ENCODE results near the gene NOSIP.

The NOSIP gene

DNA sequence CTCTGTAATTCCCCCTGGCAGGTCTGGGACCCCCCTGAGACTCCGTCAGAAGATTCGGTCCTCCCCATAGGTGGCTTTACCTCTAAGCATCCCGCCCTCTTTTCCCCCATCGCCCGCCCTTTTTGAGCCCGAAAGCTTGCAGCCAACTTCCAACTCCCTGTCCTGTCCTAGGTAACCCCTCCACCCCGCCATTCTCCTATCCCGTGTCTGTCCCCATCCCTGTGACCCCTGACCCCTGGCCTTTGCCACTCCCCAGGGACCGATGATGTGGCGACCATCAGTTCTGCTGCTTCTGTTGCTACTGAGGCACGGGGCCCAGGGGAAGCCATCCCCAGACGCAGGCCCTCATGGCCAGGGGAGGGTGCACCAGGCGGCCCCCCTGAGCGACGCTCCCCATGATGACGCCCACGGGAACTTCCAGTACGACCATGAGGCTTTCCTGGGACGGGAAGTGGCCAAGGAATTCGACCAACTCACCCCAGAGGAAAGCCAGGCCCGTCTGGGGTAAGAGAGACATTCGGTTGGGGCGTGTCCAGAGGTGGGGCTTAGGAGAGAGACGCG, 52.1 kb downstream of the NOSIP start:
- H3K4me3 ChIP-seq (ENCODE audit: low read depth, low read length, poor library complexity, severe bottlenecking), result no peak overlapping the region
- no peaks in the 10 kb centered on the region for H3K9me2 ChIP-seq (ENCODE audit: low read depth, low read length)
- no peaks in the 10 kb centered on the region for H4K20me1 ChIP-seq (ENCODE audit: insufficient read depth, low read length)
- H3K4me2 ChIP-seq (ENCODE audit: low read length), result no peak overlapping the region
- H3F3A ChIP-seq (ENCODE audit: insufficient read depth, low read length), result no peaks in the 10 kb centered on the region
- no peaks in the 10 kb centered on the region for H3K9me3 ChIP-seq (ENCODE audit: low read length)
- no peak overlapping the region for H2AFZ ChIP-seq (ENCODE audit: low read length)
- no peaks in the 10 kb centered on the region; the same call in 1 of the 2 replicates for H3K27me3 ChIP-seq (ENCODE audit: insufficient read depth, low read length)
- no peak overlapping the region for H3K9ac ChIP-seq (ENCODE audit: low read length)
- H3K4me1 ChIP-seq (ENCODE audit: insufficient read depth, low read length, severe bottlenecking), result peaks cover 4% of the 10 kb centered on the region
- no peak overlapping the region for H3K27ac ChIP-seq (ENCODE audit: low read depth, low read length, poor library complexity, severe bottlenecking)
- H3K36me3 ChIP-seq (ENCODE audit: insufficient read depth, low read length), result no peaks in the 10 kb centered on the region
- no peaks in the 10 kb centered on the region for H3K79me2 ChIP-seq (ENCODE audit: insufficient read depth, low read length)
- TF ChIP-seq EZH2 (IDR thresholded peaks at IDR 0.05; ENCODE audit: borderline replicate concordance, low read length), result no peak
- TF ChIP-seq, protein P1, sequence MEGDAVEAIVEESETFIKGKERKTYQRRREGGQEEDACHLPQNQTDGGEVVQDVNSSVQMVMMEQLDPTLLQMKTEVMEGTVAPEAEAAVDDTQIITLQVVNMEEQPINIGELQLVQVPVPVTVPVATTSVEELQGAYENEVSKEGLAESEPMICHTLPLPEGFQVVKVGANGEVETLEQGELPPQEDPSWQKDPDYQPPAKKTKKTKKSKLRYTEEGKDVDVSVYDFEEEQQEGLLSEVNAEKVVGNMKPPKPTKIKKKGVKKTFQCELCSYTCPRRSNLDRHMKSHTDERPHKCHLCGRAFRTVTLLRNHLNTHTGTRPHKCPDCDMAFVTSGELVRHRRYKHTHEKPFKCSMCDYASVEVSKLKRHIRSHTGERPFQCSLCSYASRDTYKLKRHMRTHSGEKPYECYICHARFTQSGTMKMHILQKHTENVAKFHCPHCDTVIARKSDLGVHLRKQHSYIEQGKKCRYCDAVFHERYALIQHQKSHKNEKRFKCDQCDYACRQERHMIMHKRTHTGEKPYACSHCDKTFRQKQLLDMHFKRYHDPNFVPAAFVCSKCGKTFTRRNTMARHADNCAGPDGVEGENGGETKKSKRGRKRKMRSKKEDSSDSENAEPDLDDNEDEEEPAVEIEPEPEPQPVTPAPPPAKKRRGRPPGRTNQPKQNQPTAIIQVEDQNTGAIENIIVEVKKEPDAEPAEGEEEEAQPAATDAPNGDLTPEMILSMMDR (IDR thresholded peaks at IDR 0.05; ENCODE audit: low read length), result no peak

DNA sequence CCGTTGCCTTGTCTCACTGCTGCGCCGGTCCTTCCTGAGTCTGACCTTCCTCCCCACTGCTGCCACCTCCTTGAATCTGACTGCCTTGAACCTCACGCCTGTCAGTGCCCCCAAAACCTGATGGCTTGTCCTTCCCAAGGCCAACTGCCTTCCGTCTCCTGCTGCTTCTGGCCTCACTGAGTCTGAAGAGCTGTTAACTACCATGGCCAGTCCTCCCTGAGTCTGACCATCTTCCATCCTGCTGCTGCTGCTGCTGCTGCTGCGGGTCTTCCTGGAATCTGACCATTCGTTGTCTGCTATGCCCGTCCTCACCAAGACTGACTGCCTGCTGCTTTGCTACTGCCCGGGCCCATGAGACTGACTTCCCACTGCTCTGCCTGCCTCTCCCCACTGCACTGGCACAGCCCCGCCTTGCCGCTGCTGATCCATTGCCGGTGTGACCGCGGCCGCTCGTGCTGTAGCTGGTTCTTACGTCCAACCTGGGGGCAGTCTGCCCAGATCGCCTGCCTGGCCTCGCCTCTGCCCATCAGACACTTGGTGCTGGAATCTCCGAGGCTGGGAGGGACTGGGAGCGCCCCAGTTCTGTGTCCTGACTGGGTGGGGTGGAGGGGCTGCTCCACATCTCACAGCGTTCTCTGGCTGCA, 55.4 kb downstream of the NOSIP start:
- Histone ChIP-seq H4K20me1 (ENCODE audit: insufficient read depth, low read length) (no peaks in the 10 kb centered on the region), H3K36me3 (ENCODE audit: insufficient read depth, low read length) (no peaks in the 10 kb centered on the region), H3K9me2 (ENCODE audit: low read depth, low read length) (no peaks in the 10 kb centered on the region), H3K4me3 (ENCODE audit: low read depth, low read length, poor library complexity, severe bottlenecking) (no peak overlapping the region), H3K9me3 (ENCODE audit: low read length) (no peaks in the 10 kb centered on the region), H3K4me2 (ENCODE audit: low read length) (no peak overlapping the region), H2AFZ (ENCODE audit: low read length) (no peak overlapping the region), H3K4me1 (ENCODE audit: insufficient read depth, low read length, severe bottlenecking) (no peaks in the 10 kb centered on the region), H3K9ac (ENCODE audit: low read length) (no peak overlapping the region), H3K79me2 (ENCODE audit: insufficient read depth, low read length) (no peaks in the 10 kb centered on the region), H3K27ac (ENCODE audit: low read depth, low read length, poor library complexity, severe bottlenecking) (no peak overlapping the region), H3K27me3 (ENCODE audit: insufficient read depth, low read length) (no peaks in the 10 kb centered on the region; the same call in 1 of the 2 replicates), H3F3A (ENCODE audit: insufficient read depth, low read length) (no peaks in the 10 kb centered on the region)
- TF ChIP-seq, protein P1 (IDR thresholded peaks at IDR 0.05; ENCODE audit: low read length), result no peak
- no peak for TF ChIP-seq EZH2 (IDR thresholded peaks at IDR 0.05; ENCODE audit: borderline replicate concordance, low read length)

DNA sequence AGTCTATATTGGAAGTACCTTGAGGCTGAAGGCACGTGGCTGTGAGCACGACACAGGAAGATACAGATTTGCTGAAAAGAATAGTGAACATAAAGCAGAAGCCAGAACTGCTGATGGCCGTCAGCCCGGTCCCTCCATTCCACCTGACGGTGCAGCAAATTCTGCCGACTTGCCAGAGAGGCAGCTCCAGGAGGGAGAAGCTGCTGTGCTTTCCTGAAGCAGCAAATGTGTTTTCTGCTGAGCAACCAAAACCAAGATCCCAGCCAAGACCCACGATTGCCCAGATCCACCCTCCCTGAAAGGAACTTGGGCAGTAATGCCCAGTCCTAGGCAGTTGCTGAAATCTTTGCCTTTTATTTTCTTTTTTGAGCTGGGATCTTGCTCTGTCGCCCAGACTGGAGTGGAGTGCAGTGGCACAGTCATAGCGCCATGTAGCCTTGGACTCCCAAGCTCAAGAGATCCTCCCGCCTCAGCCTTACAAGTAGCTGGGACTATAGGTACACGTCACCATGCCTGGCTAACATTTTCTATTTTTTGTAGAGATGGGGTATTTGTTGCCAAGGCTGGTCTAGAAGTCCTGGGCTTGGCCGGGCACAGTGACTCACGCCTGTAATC, 59.5 kb downstream of the NOSIP start:
- Histone ChIP-seq H3K4me1 (ENCODE audit: insufficient read depth, low read length, severe bottlenecking) (no peaks in the 10 kb centered on the region), H3K27me3 (ENCODE audit: insufficient read depth, low read length) (no peaks in the 10 kb centered on the region; the same call in 1 of the 2 replicates), H3K27ac (ENCODE audit: low read depth, low read length, poor library complexity, severe bottlenecking) (no peak overlapping the region), H3F3A (ENCODE audit: insufficient read depth, low read length) (no peaks in the 10 kb centered on the region), H3K4me3 (ENCODE audit: low read depth, low read length, poor library complexity, severe bottlenecking) (no peak overlapping the region), H3K9me2 (ENCODE audit: low read depth, low read length) (no peaks in the 10 kb centered on the region), H3K79me2 (ENCODE audit: insufficient read depth, low read length) (no peaks in the 10 kb centered on the region), H4K20me1 (ENCODE audit: insufficient read depth, low read length) (no peaks in the 10 kb centered on the region), H2AFZ (ENCODE audit: low read length) (no peak overlapping the region), H3K36me3 (ENCODE audit: insufficient read depth, low read length) (no peaks in the 10 kb centered on the region), H3K9me3 (ENCODE audit: low read length) (no peaks in the 10 kb centered on the region), H3K9ac (ENCODE audit: low read length) (no peak overlapping the region), H3K4me2 (ENCODE audit: low read length) (no peak overlapping the region)
- TF ChIP-seq EZH2 (IDR thresholded peaks at IDR 0.05; ENCODE audit: borderline replicate concordance, low read length), result no peak
- TF ChIP-seq, protein P1 (IDR thresholded peaks at IDR 0.05; ENCODE audit: low read length), result no peak

Data from OCI-LY1 (cell line).